Transverse colon (tissue), 4 donors: ENCODE measurements around the gene ACLY.

Experiments
- CTCF ChIP-seq, 5 experiments: fragments of 200-600 bp in 3 of 5; fragments of 450-650 bp in 2 of 5; sonication (generic) in 3 of 5; IDR thresholded peaks; 1 replicate in 2 of 5; 2 replicates in 3 of 5; pipeline ENCODE4 v1.5.1; 2016 to 2017; ENCODE audit warnings: antibody characterized with exemption in 5 of 5, inconsistent platforms in 3 of 5, mild to moderate bottlenecking in 2 of 5, moderate library complexity in 1 of 5
- EP300 ChIP-seq: sonication (generic); formaldehyde crosslinking; IDR thresholded peaks from one replicate; pipeline ENCODE4 v1.6.1; 2017; ENCODE audit warnings: antibody characterized with exemption, low read depth
- POLR2A ChIP-seq: fragments of 450-650 bp; IDR thresholded peaks from one replicate; pipeline ENCODE4 v1.6.1; 2016; ENCODE audit warnings: antibody characterized with exemption, mild to moderate bottlenecking, moderate library complexity
- POLR2AphosphoS5 ChIP-seq, 3 donors: sonication (generic); formaldehyde crosslinking; IDR thresholded peaks; one replicate each; pipeline ENCODE4 v1.6.1; 2016; ENCODE audit warnings: antibody characterized with exemption in 3 of 3

DNA sequence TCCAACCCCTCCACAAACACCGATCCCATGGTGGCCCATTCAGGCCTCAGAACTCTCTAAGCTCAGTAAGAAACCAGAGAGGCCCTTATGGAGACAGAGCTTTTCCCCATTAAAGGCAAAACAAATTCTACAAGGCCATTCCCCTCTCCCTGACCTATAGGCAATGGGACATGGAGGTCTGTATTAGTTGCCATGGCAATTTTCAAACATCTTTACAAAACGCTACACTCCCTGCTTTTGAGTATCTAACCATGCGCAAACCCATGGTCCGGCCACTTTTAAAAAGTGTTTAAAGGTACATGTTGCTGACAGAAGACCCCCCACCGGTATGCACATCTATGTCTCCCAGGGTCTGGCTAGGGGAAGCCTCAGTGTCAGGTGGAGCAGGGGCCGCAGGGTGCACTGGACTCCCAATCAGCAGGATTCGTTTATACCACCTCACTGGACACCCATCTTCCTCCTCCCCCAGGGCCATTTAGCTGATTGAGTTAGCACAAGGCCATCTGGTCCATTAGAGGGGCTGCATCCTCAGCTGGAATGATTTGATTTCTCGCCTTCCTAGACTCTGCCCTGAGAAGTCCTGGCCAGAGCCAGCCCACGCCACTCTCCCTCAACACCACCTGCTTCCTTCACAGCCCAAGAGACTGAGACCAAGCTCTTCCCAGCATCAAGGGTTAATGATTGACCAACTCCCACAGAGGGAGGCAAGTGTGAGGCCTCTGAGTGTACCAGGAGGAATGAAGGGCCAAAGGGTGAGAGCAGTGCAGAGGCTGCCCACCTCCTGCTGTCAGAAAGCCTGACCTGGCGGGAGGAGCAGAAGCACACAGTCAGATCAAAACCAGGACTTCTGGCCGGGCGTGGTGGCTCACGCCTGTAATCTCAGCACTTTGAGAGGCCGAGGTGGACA, 10.9 kb downstream of the ACLY start:
- TF ChIP-seq CTCF (IDR thresholded peaks at IDR 0.05) (no peak), POLR2A (no peak), EP300 (no peak), POLR2AphosphoS5 (IDR thresholded peaks at IDR 0.05) (no peak)
